Spleen (tissue), 11 donors: ENCODE results near the gene PRKG2. TPM values are rescaled to one million over a fixed set of nuclear protein-coding genes. Genes with fewer than 3 reads are reported as not detected.

Source experiments
- DNase-seq: peaks from one replicate; pipeline ENCODE4 v3.0.0-alpha.2; 2020
- H3K27ac ChIP-seq, 8 donors: fragments of 200-600 bp; sonication (generic) in 7 of 8; 1 replicate in 4 of 8; 2 replicates in 4 of 8; pipeline versions ENCODE4 v1.5.0 to v1.8.0; 2016 to 2021; ENCODE audit warnings: inconsistent platforms in 4 of 8, mild to moderate bottlenecking in 4 of 8, moderate library complexity in 1 of 8
- H3K27me3 ChIP-seq, 7 donors: fragments of 200-600 bp; sonication (generic) in 6 of 7; replicated peaks in 1 of 7; 1 replicate in 4 of 7; 2 replicates in 3 of 7; pipeline versions ENCODE4 v1.5.0 to v1.8.0; 2016 to 2021; ENCODE audit warnings: inconsistent platforms in 3 of 7, mild to moderate bottlenecking in 1 of 7
- H3K36me3 ChIP-seq, 6 donors: fragments of 200-600 bp; sonication (generic) in 5 of 6; 1 replicate in 4 of 6; 2 replicates in 2 of 6; pipeline versions ENCODE4 v1.5.0 to v1.8.0; 2016 to 2021; ENCODE audit warnings: inconsistent platforms in 2 of 6
- H3K4me1 ChIP-seq, 6 donors: fragments of 200-600 bp; sonication (generic) in 5 of 6; 1 replicate in 3 of 6; 2 replicates in 3 of 6; pipeline versions ENCODE4 v1.5.0 to v1.8.0; 2016 to 2021; ENCODE audit warnings: inconsistent platforms in 3 of 6
- H3K4me3 ChIP-seq, 8 donors: fragments of 200-600 bp; sonication (generic) in 7 of 8; 1 replicate in 4 of 8; 2 replicates in 4 of 8; pipeline versions ENCODE4 v1.5.0 to v1.8.0; 2016 to 2021; ENCODE audit warnings: inconsistent platforms in 4 of 8, mild to moderate bottlenecking in 4 of 8, moderate library complexity in 2 of 8
- H3K9me3 ChIP-seq, 8 donors: fragments of 200-600 bp; sonication (generic) in 7 of 8; 1 replicate in 4 of 8; 2 replicates in 4 of 8; pipeline versions ENCODE4 v1.5.0 to v1.8.0; 2016 to 2021; ENCODE audit warnings: inconsistent platforms in 4 of 8
- POLR2A ChIP-seq, 3 donors: fragments of 450-650 bp; IDR thresholded peaks; one replicate each; pipeline ENCODE4 v1.5.1; 2017; ENCODE audit warnings: antibody characterized with exemption in 3 of 3, mild to moderate bottlenecking in 1 of 3
- POLR2AphosphoS5 ChIP-seq, 3 donors: sonication (generic); formaldehyde crosslinking; IDR thresholded peaks; one replicate each; pipeline ENCODE4 v1.5.1; 2017; ENCODE audit warnings: antibody characterized with exemption in 3 of 3
- WGBS, 5 donors: extraction: QIAGEN DNeasy Blood & Tissue Kit in 3 of 5; methylation state at CpG; one replicate each; pipeline versions ENCODE4 v1.1.5 to v1.1.7; 2013 to 2018; 5-methylcytosine and 5-hydroxymethylcytosine counted together
- intact Hi-C: fragments of 100-400 bp; cut with DNase I; formaldehyde crosslinking; loops from one replicate; pipeline ENCODE4 v1.15.0; 2023; ENCODE audit warnings: low total_unique reads
- polyA plus RNA-seq, 3 donors: library from polyadenylated mRNA; stranded (reverse); fragments of 200-250 nt; gene quantifications; one replicate each; pipeline ENCODE4 v1.2.1, GENCODE V29; 2013
- total RNA-seq, 7 donors: library from RNA; depleted of rRNA in 3 of 7; stranded (reverse); fragments of >200 nt in 3 of 7; fragmentation: NEBNext Ultra II Directional in 4 of 7; extraction: Animal tissue kit (Norgen Biotek cat#: 25700) in 4 of 7; gene quantifications; one replicate each; pipeline versions ENCODE4 v1.1.0 to v1.2.1, GENCODE V29; 2016 to 2021
- TF ChIP-seq, protein P1 (sequence below), 11 experiments: fragments of 200-600 bp in 7 of 11; fragments of 450-650 bp in 4 of 11; sonication (generic) in 4 of 11; IDR thresholded peaks in 8 of 11; conservative IDR thresholded peaks in 3 of 11; 1 replicate in 7 of 11; 2 replicates in 4 of 11; pipeline versions ENCODE4 v1.4.0 to v1.8.0; 2016 to 2021; ENCODE audit warnings: antibody characterized with exemption in 11 of 11, inconsistent platforms in 4 of 11, mild to moderate bottlenecking in 1 of 11
- donor health status: healthy with polysubstance abuse.
- donor health status: DM: no; HTN: no; CAD: no; lungs with moderate emphysema.
- donor health status: DM: no; HTN: no; CAD: no.
- donor health status: Bipolar disorder and iron deficiency.
- donor health status: healthy.
- donor health status: DM: no; HTN: no; CAD: no.
- donor health status: DM: yes; HTN: yes; CAD: no.

The PRKG2 gene
- total and polyA plus RNA-seq, 10 donors, result 0.06 to 0.51 (median 0.29) TPM

DNA sequence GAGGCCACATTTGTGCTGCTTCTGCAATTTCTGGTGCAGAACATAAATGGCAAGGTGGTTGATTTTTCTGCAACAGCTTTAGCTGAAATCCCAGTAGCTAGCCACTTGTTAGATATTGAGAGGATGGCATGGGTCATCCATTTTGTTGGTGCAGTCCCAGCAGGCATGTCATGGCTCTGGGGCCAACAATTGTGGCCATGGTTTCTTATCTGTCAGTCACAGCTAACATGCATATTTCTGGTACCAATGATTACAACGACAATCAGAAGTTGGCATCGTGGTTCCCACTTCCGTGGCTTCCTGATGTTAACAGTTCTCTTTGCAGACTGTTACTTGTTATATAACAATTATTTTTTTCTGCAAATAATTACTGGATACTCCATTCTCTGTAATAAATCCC lies 42.8 kb upstream of the PRKG2 start:
- H3K4me3 ChIP-seq, result no peak overlapping the region
- no peaks in the 10 kb centered on the region for H3K9me3 ChIP-seq
- TF ChIP-seq, protein P1, sequence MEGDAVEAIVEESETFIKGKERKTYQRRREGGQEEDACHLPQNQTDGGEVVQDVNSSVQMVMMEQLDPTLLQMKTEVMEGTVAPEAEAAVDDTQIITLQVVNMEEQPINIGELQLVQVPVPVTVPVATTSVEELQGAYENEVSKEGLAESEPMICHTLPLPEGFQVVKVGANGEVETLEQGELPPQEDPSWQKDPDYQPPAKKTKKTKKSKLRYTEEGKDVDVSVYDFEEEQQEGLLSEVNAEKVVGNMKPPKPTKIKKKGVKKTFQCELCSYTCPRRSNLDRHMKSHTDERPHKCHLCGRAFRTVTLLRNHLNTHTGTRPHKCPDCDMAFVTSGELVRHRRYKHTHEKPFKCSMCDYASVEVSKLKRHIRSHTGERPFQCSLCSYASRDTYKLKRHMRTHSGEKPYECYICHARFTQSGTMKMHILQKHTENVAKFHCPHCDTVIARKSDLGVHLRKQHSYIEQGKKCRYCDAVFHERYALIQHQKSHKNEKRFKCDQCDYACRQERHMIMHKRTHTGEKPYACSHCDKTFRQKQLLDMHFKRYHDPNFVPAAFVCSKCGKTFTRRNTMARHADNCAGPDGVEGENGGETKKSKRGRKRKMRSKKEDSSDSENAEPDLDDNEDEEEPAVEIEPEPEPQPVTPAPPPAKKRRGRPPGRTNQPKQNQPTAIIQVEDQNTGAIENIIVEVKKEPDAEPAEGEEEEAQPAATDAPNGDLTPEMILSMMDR (IDR thresholded peaks at IDR 0.05 in 8 of 11, conservative IDR thresholded peaks at IDR 0.05 in 3 of 11), result no peak
- TF ChIP-seq POLR2AphosphoS5 (IDR thresholded peaks at IDR 0.05) (no peak), POLR2A (IDR thresholded peaks at IDR 0.05) (no peak)
- intact Hi-C loops, result no loop called here
- no peaks in the 10 kb centered on the region for H3K27me3 ChIP-seq
- no peaks in the 10 kb centered on the region for H3K36me3 ChIP-seq
- DNase-seq, result no peak
- 23 to 31% (median 26%) methylated on average over 3 of the region's 3 CpGs for WGBS, 5 donors
- no peaks in the 10 kb centered on the region for H3K4me1 ChIP-seq
- H3K27ac ChIP-seq, result no peak overlapping the region

DNA sequence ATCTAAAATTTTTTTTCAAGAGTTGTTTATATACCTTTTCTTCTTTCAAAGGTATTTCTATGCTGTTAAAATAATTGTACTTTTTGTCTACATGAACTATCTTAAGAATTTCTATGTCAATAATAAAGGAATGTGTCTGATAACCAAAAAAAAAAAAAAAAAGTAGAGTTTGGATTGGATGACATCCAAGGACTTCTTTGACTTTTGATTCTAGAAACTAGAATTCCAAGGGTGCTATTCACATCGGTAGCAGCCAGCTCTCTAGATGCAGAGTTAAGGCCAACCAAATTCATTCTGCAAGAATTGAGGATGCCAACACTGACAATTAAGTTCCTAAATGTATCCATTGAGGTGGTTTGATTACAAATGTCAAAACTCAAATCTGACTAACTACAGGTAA lies 42.0 kb upstream of the PRKG2 start:
- no peak for TF ChIP-seq POLR2A (IDR thresholded peaks at IDR 0.05)
- no peak for TF ChIP-seq POLR2AphosphoS5 (IDR thresholded peaks at IDR 0.05)
- TF ChIP-seq, protein P1 (IDR thresholded peaks at IDR 0.05 in 8 of 11, conservative IDR thresholded peaks at IDR 0.05 in 3 of 11), result no peak
- no peaks in the 10 kb centered on the region for H3K27me3 ChIP-seq
- intact Hi-C loops, result no loop called here
- no peak overlapping the region for H3K27ac ChIP-seq
- 61 to 94% (median 78%) methylated on average over 1 of the region's 1 CpG for WGBS, 5 donors
- no peak overlapping the region for H3K4me3 ChIP-seq
- H3K4me1 ChIP-seq, result no peaks in the 10 kb centered on the region
- no peaks in the 10 kb centered on the region for H3K36me3 ChIP-seq
- H3K9me3 ChIP-seq, result no peaks in the 10 kb centered on the region
- DNase-seq, result no peak

DNA sequence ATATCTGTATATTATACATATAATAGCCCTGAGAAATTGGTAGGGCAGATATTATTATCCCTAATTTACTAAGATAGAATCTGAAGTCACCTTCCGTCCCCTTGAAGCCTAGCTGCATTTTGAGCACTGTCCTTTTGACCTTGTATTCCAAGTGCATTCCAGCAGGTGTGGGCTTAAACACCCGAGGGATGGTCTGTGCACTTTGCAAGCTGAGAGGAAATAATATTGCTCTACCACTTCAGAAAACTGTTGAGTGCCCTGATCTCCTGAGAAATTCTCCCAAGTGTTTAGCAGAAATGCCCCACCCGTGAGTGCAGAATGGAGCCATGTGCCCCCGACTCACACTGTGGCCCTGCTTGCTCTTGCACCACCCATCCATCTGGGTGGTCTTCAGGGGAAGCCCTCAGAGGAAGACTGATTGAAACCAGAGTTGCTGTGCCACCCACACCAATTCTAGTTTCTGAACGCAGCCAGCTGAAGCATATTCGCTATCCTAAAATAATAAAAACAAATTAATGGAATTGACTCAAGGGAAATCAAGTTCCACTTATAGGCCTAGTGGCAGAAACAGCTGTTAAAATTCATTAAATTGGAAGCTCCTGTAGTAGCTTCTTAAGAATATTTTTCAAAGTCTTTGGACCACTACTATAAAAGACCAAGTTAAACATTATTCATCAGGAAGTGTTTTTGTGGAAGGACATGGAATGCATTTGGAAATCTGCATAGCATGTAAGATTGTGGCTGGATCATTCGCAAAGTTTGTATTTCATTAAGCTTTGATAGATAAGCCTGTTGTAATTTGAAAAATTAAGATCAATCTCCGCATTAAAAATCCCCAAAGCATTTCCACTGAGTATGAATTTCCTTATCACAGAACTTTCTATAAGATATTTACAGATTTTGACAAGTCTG lies 41.3 kb upstream of the PRKG2 start:
- H3K9me3 ChIP-seq, result no peaks in the 10 kb centered on the region
- no peak overlapping the region for H3K27ac ChIP-seq
- no peaks in the 10 kb centered on the region for H3K27me3 ChIP-seq
- no peak for DNase-seq
- no peaks in the 10 kb centered on the region for H3K36me3 ChIP-seq
- intact Hi-C loops, result no loop called here
- H3K4me3 ChIP-seq, result no peak overlapping the region
- 69 to 83% (median 80%) methylated on average over 8 of the region's 8 CpGs for WGBS, 5 donors
- TF ChIP-seq POLR2A (IDR thresholded peaks at IDR 0.05) (no peak), POLR2AphosphoS5 (IDR thresholded peaks at IDR 0.05) (no peak)
- TF ChIP-seq, protein P1 (IDR thresholded peaks at IDR 0.05 in 8 of 11, conservative IDR thresholded peaks at IDR 0.05 in 3 of 11), result no peak
- H3K4me1 ChIP-seq, result no peaks in the 10 kb centered on the region

GRCh38 chr4:81255524-81255923 lies 40.5 kb upstream of the PRKG2 start:
- no peak for DNase-seq
- 85 to 94% (median 93%) methylated on average over 1 of the region's 1 CpG for WGBS, 5 donors

More at GRCh38 chr4:81255524-81255923, 40.5 kb upstream of the PRKG2 start:
- intact Hi-C loops, result no loop called here
- no peaks in the 10 kb centered on the region for H3K27me3 ChIP-seq
- H3K27ac ChIP-seq, result no peak overlapping the region
- TF ChIP-seq, protein P1 (IDR thresholded peaks at IDR 0.05 in 8 of 11, conservative IDR thresholded peaks at IDR 0.05 in 3 of 11), result no peak
- TF ChIP-seq POLR2AphosphoS5 (IDR thresholded peaks at IDR 0.05) (no peak), POLR2A (IDR thresholded peaks at IDR 0.05) (no peak)
- H3K36me3 ChIP-seq, result no peaks in the 10 kb centered on the region
- no peaks in the 10 kb centered on the region for H3K4me1 ChIP-seq
- H3K4me3 ChIP-seq, result no peak overlapping the region
- H3K9me3 ChIP-seq, result peaks cover 0 to 3% (median 0%) of the 10 kb centered on the region in 8 donors
